K562 treated with DMSO at 1 percent for 24 hours (cell line): ENCODE results near the gene HDGFL2. TPM values are rescaled to one million over a fixed set of nuclear protein-coding genes. Genes with fewer than 3 reads are reported as not detected.

Experiments
- total RNA-seq: library from RNA; unstranded; fragments of 300-600 nt; gene quantifications from 2 replicates; pipeline ENCODE4 v1.2.3, GENCODE V29; 2022; ENCODE audit warnings: low read depth; ENCODE audit not compliant: insufficient read depth

Gene HDGFL2
- total RNA-seq: 68.5 and 73.0 TPM in 2 replicates

GRCh38 chr19:4472174-4472974 is at the start of gene HDGFL2:
HDGFL2 (plus strand) TSS chr19:4472297; CDS start chr19:4472351, 54 bp downstream.

GRCh38 chr19:4457654-4458395 is 14.3 kb upstream of the HDGFL2 start, which contains the start of gene UBXN6:
UBXN6 (minus strand) TSS chr19:4457794; CDS start chr19:4457697, 97 bp downstream.

GRCh38 chr19:4518345-4519171 is 46.5 kb downstream of the HDGFL2 start, which contains the start of gene PLIN4:
PLIN4 (minus strand) TSS chr19:4518486; CDS start chr19:4518272, 214 bp downstream.

GRCh38 chr19:4534836-4535658 is 63.0 kb downstream of the HDGFL2 start, which contains the start of gene PLIN5:
PLIN5 (minus strand) TSS chr19:4535224; CDS start chr19:4534074, 1,150 bp downstream.

GRCh38 chr19:4539693-4540581 is 67.8 kb downstream of the HDGFL2 start, which contains the start of gene LRG1:
LRG1 (minus strand) TSS chr19:4540036; CDS start chr19:4540013, 23 bp downstream.

Other genes with a start within 250 kb of the HDGFL2 start
- gene EBI3, start 242.8 kb upstream of the HDGFL2 start, total RNA-seq: 5.8 and 9.7 TPM in 2 replicates
- 32.8 and 33.7 TPM in 2 replicates for gene YJU2, start 225.2 kb upstream of the HDGFL2 start, total RNA-seq
- gene SHD, start 193.0 kb upstream of the HDGFL2 start, total RNA-seq: 2.9 and 7.2 TPM in 2 replicates
- not detected in 2 replicates for gene TMIGD2, start 169.9 kb upstream of the HDGFL2 start, total RNA-seq
- 0.96 and 1.2 TPM in 2 replicates for gene FSD1, start 167.7 kb upstream of the HDGFL2 start, total RNA-seq
- 1.0 and 2.4 TPM in 2 replicates for gene STAP2, start 133.5 kb upstream of the HDGFL2 start, total RNA-seq
- gene MPND, start 128.7 kb upstream of the HDGFL2 start, total RNA-seq: 17.5 and 22.6 TPM in 2 replicates
- 116 and 119 TPM in 2 replicates for gene SH3GL1, start 71.8 kb upstream of the HDGFL2 start, total RNA-seq
- 84.5 and 88.7 TPM in 2 replicates for gene CHAF1A, start 69.7 kb upstream of the HDGFL2 start, total RNA-seq
- 154 and 174 TPM in 2 replicates for gene UBXN6, start 14.5 kb upstream of the HDGFL2 start, total RNA-seq
- gene PLIN4, start 46.2 kb downstream of the HDGFL2 start, total RNA-seq: 0.09 and 0.36 TPM in 2 replicates
- 2.2 TPM in 1 of 2 replicates, not detected in the other for gene PLIN5, start 62.9 kb downstream of the HDGFL2 start, total RNA-seq
- gene LRG1, start 67.7 kb downstream of the HDGFL2 start, total RNA-seq: 29.8 and 29.9 TPM in 2 replicates
- gene SEMA6B, start 87.4 kb downstream of the HDGFL2 start, total RNA-seq: 4.2 and 5.0 TPM in 2 replicates
- gene TNFAIP8L1, start 167.2 kb downstream of the HDGFL2 start, total RNA-seq: 16.1 TPM in 2 replicates
- gene MYDGF, start 198.0 kb downstream of the HDGFL2 start, total RNA-seq: 277 and 292 TPM in 2 replicates